ENCODE data around the gene DOCK2. TPM values are rescaled to one million over a fixed set of nuclear protein-coding genes. Genes with fewer than 3 reads are reported as not detected.

Gene DOCK2
- total RNA-seq, 1 experiment from 2014 or later, result 4.6 TPM

DNA sequence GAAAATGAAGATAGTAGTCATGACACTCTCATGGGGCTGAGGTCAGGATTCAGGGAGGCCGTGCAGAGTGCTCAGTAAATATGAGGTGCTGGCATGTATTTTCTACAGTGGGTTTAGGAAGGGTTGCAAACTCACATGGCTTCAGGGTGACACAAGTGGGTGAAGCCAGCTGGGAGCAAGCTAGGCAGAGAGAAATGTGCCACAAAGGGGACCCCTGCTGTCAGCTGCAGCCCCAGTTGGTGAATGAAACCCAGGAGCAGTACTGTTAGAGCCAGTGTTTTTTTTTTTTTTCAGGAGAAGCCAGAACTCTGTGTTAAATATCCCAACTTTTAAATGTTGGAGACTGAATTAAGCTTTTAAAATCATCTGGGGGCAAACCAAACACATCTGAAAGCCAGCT lies 267.9 kb downstream of the DOCK2 start:
- H3K27me3 Mint-ChIP-seq (ENCODE audit: low read depth), result peaks cover 25% of the 10 kb centered on the region
- no peak overlapping the region for H3K4me3 Mint-ChIP-seq
- ChIA-PET POLR2A (no interaction called here), CTCF (interaction anchor here (0.6 to 3.9 kb wide), 5 partner anchors 10 to 1190 kb away, joined by 3 to 17 read pairs (median 3); partner anchors contain the start of gene INSYN2B)
- ATAC-seq, result no peak
- H3K27ac Mint-ChIP-seq, result no peak overlapping the region
- H3K9me3 Mint-ChIP-seq, result no peaks in the 10 kb centered on the region
- no peak for DNase-seq (ENCODE audit: low spot score)
- TF ChIP-seq, protein P1, sequence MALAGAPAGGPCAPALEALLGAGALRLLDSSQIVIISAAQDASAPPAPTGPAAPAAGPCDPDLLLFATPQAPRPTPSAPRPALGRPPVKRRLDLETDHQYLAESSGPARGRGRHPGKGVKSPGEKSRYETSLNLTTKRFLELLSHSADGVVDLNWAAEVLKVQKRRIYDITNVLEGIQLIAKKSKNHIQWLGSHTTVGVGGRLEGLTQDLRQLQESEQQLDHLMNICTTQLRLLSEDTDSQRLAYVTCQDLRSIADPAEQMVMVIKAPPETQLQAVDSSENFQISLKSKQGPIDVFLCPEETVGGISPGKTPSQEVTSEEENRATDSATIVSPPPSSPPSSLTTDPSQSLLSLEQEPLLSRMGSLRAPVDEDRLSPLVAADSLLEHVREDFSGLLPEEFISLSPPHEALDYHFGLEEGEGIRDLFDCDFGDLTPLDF (CRISPR knock-in tag; IDR thresholded peaks at IDR 0.05), result no peak
- TF ChIP-seq ZNF121 (CRISPR knock-in tag; IDR thresholded peaks at IDR 0.05) (no peak), ZNF263 (CRISPR knock-in tag; IDR thresholded peaks at IDR 0.05; ENCODE audit: low read depth) (no peak), RELA (CRISPR knock-in tag; IDR thresholded peaks at IDR 0.05; ENCODE audit: borderline replicate concordance) (no peak), GRHL2 (CRISPR knock-in tag; IDR thresholded peaks at IDR 0.05; ENCODE audit: insufficient replicate concordance, severe bottlenecking) (no peak)
- TF ChIP-seq, protein P2, sequence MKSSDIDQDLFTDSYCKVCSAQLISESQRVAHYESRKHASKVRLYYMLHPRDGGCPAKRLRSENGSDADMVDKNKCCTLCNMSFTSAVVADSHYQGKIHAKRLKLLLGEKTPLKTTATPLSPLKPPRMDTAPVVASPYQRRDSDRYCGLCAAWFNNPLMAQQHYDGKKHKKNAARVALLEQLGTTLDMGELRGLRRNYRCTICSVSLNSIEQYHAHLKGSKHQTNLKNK (CRISPR knock-in tag; IDR thresholded peaks at IDR 0.05), result no peak
- peaks cover 17% of the 10 kb centered on the region for H3K4me1 Mint-ChIP-seq
- H3K36me3 Mint-ChIP-seq, result no peaks in the 10 kb centered on the region

DNA sequence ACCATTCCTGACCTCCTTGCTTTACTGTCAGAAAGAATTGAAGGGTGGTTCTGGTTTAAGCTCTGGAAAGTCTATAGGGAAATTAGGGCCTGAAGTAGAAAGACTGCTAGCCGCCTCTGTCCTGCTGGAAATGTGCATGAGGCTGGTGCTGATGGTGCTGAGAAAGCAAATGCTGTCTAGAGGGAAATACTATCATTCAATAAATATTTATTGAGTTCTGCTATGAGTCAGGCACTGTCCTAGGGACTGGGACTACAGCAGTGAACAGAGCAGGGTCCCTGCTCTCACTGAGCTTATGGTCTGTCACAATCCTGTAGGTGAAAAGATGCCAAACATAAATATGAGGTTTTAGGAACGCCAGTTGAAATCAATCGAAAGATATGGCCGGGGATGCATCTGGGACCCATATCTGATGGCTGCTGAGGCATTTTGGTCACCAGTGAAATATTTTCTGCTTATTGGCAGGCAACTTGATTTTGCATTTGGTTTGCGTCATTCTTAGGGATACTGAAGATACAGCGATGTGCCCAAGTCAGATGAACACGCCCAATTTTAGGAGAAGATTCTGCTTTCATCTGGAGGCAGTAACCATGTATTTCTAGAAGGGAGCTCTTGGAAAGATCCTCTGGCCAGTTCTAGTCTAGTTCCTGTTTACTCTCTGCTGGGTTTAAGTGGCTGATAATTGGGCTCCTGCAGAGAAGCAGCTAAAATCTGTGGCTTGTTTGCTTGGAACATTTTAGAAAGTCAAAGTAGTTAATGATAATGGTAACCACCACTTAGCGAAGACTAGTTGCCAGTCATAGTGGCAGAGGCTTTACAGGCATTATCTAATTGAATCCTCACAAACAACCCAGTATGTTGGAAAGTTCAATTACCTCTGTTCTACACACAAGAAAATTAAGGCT lies 269.9 kb downstream of the DOCK2 start:
- H3K27ac Mint-ChIP-seq, result no peak overlapping the region
- POLR2A ChIA-PET, result no interaction called here
- H3K9me3 Mint-ChIP-seq, result no peaks in the 10 kb centered on the region
- H3K27me3 Mint-ChIP-seq (ENCODE audit: low read depth), result peaks cover 25% of the 10 kb centered on the region
- no peak for TF ChIP-seq SOX15 (CRISPR knock-in tag; IDR thresholded peaks at IDR 0.05)
- CTCF ChIA-PET, result interaction anchor here (2.0 kb wide), 1 partner anchor 73 kb away, joined by 11 read pairs; the partner anchor contains the start of gene INSYN2B
- no peak overlapping the region for H3K4me3 Mint-ChIP-seq
- 0 out of 2 replicates have a peak, but pooled peaks have one; percentile 22 for ATAC-seq
- no peak for DNase-seq (ENCODE audit: low spot score)
- H3K4me1 Mint-ChIP-seq, result peaks cover 17% of the 10 kb centered on the region
- no peaks in the 10 kb centered on the region for H3K36me3 Mint-ChIP-seq

DNA sequence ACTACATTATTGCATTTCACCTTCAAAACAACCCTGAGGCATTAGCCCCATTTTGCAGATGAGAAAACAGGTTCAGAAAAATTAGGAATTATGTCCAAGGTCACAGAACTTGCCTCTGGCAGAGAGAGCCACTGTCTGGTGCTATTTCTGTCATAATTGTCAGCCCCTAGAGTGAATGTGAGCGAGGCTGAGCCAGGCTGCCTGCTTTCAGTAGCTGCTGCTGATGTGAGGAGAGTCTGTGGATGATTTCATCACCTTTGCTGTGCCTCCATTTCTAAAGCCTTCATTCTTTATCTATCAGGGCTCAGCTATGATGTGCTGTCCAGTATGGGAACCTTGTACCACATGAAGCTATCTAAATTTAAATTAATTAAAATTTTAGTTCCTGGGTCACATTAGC lies 271.8 kb downstream of the DOCK2 start:
- Mint-ChIP-seq H3K9me3 (no peaks in the 10 kb centered on the region), H3K27ac (no peak overlapping the region), H3K4me3 (no peak overlapping the region), H3K36me3 (no peaks in the 10 kb centered on the region), H3K4me1 (peaks cover 17% of the 10 kb centered on the region), H3K27me3 (ENCODE audit: low read depth) (peaks cover 25% of the 10 kb centered on the region)
- no peak for ATAC-seq
- ChIA-PET POLR2A (no interaction called here), CTCF (interaction anchor here (2.0 kb wide), 1 partner anchor 72 kb away, joined by 11 read pairs; the partner anchor contains the start of gene INSYN2B)
- TF ChIP-seq NR3C1 (CRISPR knock-in tag; conservative IDR thresholded peaks at IDR 0.05; ENCODE audit: low read depth), result no peak
- TF ChIP-seq, protein P3, sequence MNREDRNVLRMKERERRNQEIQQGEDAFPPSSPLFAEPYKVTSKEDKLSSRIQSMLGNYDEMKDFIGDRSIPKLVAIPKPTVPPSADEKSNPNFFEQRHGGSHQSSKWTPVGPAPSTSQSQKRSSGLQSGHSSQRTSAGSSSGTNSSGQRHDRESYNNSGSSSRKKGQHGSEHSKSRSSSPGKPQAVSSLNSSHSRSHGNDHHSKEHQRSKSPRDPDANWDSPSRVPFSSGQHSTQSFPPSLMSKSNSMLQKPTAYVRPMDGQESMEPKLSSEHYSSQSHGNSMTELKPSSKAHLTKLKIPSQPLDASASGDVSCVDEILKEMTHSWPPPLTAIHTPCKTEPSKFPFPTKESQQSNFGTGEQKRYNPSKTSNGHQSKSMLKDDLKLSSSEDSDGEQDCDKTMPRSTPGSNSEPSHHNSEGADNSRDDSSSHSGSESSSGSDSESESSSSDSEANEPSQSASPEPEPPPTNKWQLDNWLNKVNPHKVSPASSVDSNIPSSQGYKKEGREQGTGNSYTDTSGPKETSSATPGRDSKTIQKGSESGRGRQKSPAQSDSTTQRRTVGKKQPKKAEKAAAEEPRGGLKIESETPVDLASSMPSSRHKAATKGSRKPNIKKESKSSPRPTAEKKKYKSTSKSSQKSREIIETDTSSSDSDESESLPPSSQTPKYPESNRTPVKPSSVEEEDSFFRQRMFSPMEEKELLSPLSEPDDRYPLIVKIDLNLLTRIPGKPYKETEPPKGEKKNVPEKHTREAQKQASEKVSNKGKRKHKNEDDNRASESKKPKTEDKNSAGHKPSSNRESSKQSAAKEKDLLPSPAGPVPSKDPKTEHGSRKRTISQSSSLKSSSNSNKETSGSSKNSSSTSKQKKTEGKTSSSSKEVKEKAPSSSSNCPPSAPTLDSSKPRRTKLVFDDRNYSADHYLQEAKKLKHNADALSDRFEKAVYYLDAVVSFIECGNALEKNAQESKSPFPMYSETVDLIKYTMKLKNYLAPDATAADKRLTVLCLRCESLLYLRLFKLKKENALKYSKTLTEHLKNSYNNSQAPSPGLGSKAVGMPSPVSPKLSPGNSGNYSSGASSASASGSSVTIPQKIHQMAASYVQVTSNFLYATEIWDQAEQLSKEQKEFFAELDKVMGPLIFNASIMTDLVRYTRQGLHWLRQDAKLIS (CRISPR knock-in tag; IDR thresholded peaks at IDR 0.05; ENCODE audit: borderline replicate concordance), result no peak
- DNase-seq (ENCODE audit: low spot score), result no peak

DNA sequence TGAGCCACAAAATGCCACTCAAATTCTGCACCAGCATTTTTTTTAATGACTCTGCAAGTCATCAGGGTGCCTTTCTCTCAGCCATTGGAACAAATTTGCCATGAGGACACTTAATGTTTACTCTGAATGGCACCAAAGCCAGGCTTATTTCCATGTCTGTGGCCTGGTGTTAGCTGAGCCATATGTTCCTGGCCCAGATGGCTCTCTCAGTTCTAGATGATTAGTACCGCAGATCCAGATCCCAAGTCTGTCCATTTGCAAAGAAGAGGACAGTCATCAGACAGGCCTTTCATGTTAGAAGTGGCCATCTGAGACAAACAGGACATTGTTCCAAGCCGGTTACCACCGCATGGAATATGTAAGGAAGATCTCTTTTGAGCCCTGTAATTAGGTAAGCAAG lies 272.9 kb downstream of the DOCK2 start:
- ATAC-seq (no peak), DNase-seq (ENCODE audit: low spot score) (no peak)
- Mint-ChIP-seq H3K27ac (no peak overlapping the region), H3K27me3 (ENCODE audit: low read depth) (peaks cover 25% of the 10 kb centered on the region), H3K9me3 (no peaks in the 10 kb centered on the region), H3K4me1 (peaks cover 16% of the 10 kb centered on the region), H3K4me3 (no peak overlapping the region), H3K36me3 (no peaks in the 10 kb centered on the region)
- ChIA-PET CTCF (no interaction called here), POLR2A (no interaction called here)
- no peak for TF ChIP-seq JUN (CRISPR knock-in tag; IDR thresholded peaks at IDR 0.05)
- TF ChIP-seq JAZF1 (CRISPR knock-in tag; IDR thresholded peaks at IDR 0.05), result no peak
- TF ChIP-seq FOXP1 (CRISPR knock-in tag; IDR thresholded peaks at IDR 0.05; ENCODE audit: borderline replicate concordance), result no peak
- TF ChIP-seq, protein P4, sequence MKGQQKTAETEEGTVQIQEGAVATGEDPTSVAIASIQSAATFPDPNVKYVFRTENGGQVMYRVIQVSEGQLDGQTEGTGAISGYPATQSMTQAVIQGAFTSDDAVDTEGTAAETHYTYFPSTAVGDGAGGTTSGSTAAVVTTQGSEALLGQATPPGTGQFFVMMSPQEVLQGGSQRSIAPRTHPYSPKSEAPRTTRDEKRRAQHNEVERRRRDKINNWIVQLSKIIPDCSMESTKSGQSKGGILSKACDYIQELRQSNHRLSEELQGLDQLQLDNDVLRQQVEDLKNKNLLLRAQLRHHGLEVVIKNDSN (CRISPR knock-in tag; IDR thresholded peaks at IDR 0.05), result no peak
- TF ChIP-seq, protein P5, sequence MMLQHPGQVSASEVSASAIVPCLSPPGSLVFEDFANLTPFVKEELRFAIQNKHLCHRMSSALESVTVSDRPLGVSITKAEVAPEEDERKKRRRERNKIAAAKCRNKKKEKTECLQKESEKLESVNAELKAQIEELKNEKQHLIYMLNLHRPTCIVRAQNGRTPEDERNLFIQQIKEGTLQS (CRISPR knock-in tag; conservative IDR thresholded peaks at IDR 0.05), result no peak
- no peak for TF ChIP-seq GABPB1 (CRISPR knock-in tag; IDR thresholded peaks at IDR 0.05)
- TF ChIP-seq TEAD1 (CRISPR knock-in tag; IDR thresholded peaks at IDR 0.05), result no peak
- TF ChIP-seq ELF4 (CRISPR knock-in tag; IDR thresholded peaks at IDR 0.05; ENCODE audit: low read depth), result no peak
- TF ChIP-seq ZNF416 (CRISPR knock-in tag; IDR thresholded peaks at IDR 0.05), result no peak
- TF ChIP-seq, protein P1 (CRISPR knock-in tag; IDR thresholded peaks at IDR 0.05), result no peak
- TF ChIP-seq, protein P6, sequence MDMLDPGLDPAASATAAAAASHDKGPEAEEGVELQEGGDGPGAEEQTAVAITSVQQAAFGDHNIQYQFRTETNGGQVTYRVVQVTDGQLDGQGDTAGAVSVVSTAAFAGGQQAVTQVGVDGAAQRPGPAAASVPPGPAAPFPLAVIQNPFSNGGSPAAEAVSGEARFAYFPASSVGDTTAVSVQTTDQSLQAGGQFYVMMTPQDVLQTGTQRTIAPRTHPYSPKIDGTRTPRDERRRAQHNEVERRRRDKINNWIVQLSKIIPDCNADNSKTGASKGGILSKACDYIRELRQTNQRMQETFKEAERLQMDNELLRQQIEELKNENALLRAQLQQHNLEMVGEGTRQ (CRISPR knock-in tag; IDR thresholded peaks at IDR 0.05), result no peak
- TF ChIP-seq NR3C1 (CRISPR knock-in tag; conservative IDR thresholded peaks at IDR 0.05; ENCODE audit: low read depth), result no peak

All from WTC11 (cell line).